Activated CD4-positive, alpha-beta T cell treated with anti-CD3 and anti-CD28 coated beads, Interleukin-2, amount 50 U/mL, for 48 hours (primary cell): ENCODE results near the gene BRWD1.
"Not testable (repeated sequence)": the region's sequence is repeated elsewhere in the genome, so short reads cannot be mapped to it uniquely, and the experiment has no call there.

Experiments used
- DNase-seq, 2 experiments: peaks; one replicate each; pipeline ENCODE4 v3.0.0-alpha.2; 2020

BRWD1 gene

DNA sequence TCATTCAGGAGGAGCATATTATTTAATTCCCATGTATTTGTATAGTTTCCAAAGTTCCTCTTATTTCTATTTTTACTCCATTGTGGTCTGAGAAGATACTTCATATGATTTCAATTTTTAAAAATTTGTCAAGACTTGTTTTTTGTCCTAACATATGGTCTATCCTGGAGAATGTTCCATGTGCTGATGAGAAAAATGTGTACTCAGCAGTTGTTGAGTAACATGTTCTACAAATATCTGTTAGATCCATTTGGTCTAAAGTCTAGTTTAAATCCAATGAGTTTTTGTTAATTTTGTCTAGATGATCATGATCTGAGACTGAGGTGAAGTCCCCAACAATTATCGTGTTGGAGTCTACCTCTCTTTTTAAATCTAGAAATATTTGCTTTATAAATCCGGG, 144.6 kb downstream of the BRWD1 start:
- DNase-seq = no peak

- DNase-seq = no peak
Observed at GRCh38 chr21:39164523-39164922, 148.9 kb downstream of the BRWD1 start.

GRCh38 chr21:39161064-39161463, 152.4 kb downstream of the BRWD1 start:
- DNase-seq = no peak

DNA sequence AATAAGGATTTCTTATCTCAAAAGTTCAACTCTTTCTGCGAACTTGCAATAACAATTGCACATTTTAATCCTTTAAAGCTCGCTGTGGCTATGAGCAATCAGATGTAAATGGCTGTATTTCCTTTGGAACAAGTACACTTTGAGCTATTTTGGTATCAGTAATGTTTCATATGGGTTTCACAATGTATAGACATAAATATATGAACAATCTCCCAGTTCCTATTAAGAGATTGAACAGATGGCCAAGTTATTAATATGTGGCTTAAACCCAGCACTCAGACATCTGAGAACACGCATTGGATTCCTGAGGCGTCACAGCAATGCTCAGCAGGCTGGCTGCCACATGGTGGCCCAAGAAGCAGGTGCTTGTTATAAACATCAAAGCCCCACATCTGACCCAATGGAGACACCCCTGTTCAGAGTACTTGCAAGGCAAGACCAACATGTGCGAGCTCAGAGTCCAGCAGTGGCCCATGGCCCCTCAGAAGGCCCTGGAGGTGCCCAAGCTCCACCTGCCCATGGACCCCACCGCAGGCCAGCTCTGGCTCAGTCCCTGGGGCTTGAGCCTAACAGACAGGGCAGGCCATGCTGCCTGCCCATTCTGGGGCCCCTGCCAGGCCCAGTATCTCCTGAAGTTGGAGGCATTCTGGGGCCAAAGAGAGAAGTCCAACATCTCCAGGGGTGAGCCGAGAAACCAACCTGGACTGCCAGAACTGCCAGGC, 153.9 kb downstream of the BRWD1 start:
- no peak for DNase-seq

DNA sequence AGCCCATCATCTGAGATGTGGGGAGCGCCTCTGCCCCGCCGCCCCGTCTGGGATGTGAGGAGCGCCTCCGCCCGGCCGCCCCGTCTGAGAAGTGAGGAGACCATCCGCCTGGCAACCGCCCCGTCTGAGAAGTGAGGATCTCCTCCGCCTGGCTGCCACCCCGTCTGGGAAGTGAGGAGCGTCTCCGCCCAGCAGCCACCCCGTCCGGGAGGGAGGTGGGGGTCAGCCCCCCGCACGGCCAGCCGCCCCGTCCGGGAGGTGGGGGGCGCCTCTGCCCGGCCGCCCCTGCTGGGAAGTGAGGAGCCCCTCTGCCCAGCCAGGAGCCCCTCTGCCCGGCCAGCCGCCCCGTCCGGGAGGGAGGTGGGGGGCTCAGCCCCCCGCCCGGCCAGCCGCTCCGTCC, 156.2 kb downstream of the BRWD1 start:
- DNase-seq = not testable (repeated sequence)

DNA sequence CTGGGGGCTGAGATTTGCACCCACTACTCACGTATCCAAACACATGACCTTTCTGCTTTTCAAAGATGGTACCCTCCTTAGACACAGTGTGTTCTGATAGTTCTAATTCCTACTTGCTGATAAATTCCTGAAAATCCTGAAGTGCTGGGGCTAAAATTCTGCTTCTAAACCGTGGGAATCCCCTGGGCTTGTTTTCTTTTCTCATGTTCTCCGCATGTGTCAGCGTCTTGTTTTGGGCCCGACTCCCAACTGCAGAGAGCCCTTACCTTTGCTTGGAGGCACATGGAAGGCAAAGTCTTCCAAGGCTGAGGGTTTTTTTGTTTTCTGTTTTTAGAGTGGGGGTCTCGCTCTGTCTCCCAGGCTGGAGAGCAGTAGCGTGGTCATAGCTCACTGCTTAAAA, 157.4 kb downstream of the BRWD1 start:
- DNase-seq = no peak

GRCh38 chr21:39155578-39155977, 157.9 kb downstream of the BRWD1 start:
- DNase-seq = no peak

DNA sequence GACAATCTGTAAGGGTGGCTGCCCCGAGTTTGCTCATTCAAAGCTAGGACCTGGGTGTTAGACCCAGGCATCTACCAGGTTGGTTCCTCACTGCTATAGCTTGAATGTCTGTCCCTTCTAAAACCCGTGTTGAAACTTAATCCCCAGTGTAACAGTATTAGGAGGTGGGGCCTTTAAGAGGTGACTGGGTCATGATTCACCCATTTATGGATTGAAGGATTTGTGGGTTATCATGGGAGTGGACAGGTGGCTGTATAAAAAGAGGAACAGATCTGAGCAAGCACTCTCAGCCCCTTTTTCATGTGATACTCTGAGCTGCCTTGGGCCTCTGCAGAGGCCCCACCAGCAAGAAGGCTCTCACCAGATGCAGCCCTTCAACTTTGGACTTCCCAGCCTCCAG, 159.6 kb downstream of the BRWD1 start:
- no peak for DNase-seq

GRCh38 chr21:39153373-39153772, 160.1 kb downstream of the BRWD1 start:
- DNase-seq = no peak

GRCh38 chr21:39152271-39152670, 161.2 kb downstream of the BRWD1 start:
- no peak for DNase-seq

- no peak for DNase-seq
Observed at GRCh38 chr21:39150877-39151276, 162.6 kb downstream of the BRWD1 start.

GRCh38 chr21:39150316-39150715, 163.1 kb downstream of the BRWD1 start:
- no peak for DNase-seq

DNA sequence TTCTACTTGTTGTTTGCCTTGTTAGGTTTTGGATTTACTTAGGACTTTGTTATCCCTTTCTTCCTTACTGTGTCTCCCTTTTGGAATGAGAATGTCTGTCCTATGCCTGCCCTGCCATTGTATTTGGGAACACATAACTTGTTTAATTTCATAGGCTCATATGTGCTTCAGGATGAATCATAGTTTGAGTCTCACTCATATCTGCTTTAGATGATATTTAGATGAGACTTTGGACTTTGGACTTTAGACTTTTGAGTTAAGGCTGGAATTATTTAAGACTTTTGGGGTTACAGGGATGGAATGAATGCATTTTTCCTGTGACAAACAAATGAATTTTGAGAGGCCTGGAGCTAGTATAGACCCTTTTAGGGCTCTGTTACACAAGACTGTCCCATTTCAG, 163.6 kb downstream of the BRWD1 start:
- DNase-seq = no peak

GRCh38 chr21:39148975-39149374, 164.5 kb downstream of the BRWD1 start:
- DNase-seq = no peak

- DNase-seq = no peak
Observed at GRCh38 chr21:39144191-39144590, 169.2 kb downstream of the BRWD1 start.

GRCh38 chr21:39142972-39143371, 170.5 kb downstream of the BRWD1 start:
- no peak for DNase-seq

DNA sequence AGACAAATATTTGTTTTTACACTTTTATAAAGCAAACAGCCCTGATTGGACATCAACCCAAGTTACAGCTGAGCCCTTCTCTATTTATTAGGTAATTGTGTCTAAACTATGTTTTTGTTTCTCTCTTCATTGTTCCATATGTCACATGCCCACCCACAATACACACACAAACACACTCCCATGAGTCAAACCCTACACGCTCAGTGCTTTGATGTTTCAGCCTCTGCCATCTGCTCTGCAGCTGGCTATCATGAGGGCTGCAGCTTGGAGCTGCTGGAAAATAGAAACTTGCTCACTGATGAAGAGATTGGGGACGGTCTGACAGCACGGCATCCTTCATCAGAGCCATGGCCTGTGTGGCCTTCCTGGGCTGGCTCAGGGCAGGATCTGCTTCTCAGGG, 171.9 kb downstream of the BRWD1 start:
- no peak for DNase-seq

- DNase-seq = peak in 1 of 2 experiments; percentile 6
Observed at GRCh38 chr21:39137248-39138178, 175.9 kb downstream of the BRWD1 start.

GRCh38 chr21:39136711-39137110, 176.7 kb downstream of the BRWD1 start:
- no peak for DNase-seq

- DNase-seq = peak; percentile 13 to 28
Observed at GRCh38 chr21:39136138-39136537, 177.3 kb downstream of the BRWD1 start.

DNA sequence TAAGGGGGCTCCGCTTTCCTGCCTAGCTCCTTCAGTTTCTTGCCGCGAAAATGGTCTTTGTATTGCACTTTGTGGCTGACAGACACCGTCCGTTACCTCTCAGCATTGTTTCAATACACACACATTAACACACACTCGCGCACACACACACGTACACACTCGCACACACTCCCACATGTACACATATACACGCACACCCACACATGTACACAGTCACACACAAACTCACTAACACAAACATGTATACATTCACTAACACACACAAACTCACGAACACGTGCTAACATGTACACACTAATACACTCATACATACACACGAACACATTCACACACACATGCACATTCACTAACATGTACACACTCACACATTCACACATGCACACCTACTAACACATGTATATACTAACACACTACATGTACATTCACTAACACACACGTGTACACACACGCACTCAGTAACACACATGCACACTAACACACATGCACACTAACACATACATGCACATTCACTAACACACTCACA, 179.1 kb downstream of the BRWD1 start:
- no peak for DNase-seq
